ENCODE measurements around the gene OTUD4.
"Not testable (repeated sequence)": the region's sequence is repeated elsewhere in the genome, so short reads cannot be mapped to it uniquely, and the experiment has no call there.

OTUD4 gene

DNA sequence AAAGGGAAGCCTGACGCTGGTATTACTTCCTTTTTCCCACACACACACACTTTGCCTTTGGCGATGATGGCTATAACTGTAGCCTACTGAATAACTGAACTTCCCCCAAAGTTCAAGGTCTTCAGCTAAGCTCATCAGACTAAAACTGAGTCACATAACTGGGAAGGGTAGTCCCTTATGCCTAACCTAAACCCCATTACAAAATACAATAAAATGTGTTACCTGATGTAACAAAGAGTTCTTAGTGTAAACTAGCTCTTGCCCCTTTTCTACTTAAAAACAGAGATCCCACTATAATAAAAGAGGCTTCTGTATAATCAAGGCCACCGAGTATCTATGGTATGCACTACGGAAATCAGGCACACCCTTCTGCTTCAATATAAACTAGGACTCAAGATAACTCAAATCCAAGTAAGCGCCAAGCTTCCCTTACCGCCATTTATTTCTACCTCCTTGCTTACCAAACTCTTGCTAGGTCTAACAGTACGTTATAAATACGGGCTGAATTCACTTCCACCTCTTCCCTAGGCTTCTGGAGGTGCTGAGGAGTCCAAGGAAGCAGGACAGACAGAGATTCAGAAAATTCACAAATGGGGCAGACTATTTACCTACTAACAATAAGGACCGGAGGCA is 2.4 kb downstream of the OTUD4 start:
- DNase-seq: no peak

DNA sequence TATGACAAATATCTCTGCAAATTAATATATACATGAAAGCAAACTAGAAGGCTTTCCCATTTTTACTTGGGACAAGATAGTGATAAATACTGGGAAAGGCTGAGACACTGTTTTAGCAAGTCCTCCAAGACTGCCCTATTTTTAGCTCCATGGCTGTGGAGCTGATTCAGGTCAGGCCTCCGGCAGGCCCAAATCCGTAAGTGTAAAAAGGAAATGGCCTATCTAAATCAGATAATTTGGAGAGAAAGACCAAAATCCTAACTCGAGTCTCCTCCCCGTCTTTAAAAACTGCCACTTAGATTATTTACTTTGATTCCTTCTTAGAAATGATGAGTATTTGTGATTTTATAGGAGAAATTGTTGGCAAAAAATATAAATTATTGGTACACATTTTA is 2.9 kb downstream of the OTUD4 start:
- no peak for DNase-seq

DNA sequence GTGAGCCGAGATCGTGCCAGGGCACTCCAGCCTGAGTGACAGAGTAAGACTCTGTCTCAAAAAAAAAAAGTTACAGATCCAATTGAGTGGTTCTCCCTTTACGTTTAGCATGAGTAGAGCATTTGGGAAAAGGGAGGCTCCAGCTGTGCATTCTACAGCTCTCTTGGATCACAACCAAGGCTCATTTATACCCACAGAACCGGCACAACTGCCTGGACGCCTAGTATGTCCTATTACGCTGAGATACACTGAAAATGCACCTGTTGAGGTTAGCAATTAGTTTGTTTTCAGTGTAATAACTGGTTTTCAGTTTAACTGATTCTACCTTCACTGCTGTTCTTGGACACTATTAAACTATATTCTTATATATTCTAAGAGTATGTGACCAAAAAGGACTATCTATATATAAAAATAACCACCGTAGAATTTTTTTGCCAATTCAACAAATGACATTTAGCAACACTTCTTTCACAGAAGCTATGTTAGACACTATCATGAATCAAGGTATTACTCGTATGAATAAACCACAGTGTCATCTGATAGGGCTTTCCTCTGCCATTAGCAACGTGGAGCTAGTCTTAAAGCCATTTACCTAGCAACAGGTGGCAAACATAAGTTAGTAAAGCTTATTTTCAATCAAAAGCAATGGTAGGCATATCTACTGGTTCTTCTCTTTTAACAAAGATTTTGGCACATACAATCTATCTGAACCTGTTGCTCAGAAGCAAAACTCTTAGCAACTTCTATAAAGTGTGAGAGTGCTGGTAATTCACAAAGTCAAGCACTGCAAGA is 3.6 kb downstream of the OTUD4 start:
- DNase-seq: no peak

DNA sequence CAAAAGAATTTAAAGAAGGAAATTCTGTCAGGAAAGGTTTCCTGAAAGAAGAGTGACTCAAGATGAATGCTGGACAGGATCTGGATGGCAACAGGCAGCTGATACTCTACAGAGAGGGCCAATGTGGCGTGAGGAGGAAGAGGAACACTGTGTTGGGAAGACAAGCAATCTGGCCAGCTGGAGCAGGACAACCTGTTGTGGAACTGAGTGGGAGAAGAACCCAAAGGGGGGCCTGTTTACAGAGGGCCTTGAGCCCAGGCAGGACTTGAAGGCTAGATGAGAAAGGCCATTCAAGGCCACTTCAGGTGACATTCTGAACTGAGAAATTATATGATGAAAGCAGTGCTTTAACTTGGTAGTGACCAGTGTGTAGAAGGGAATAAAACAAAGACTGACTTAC is 8.5 kb downstream of the OTUD4 start:
- no peak for DNase-seq

DNA sequence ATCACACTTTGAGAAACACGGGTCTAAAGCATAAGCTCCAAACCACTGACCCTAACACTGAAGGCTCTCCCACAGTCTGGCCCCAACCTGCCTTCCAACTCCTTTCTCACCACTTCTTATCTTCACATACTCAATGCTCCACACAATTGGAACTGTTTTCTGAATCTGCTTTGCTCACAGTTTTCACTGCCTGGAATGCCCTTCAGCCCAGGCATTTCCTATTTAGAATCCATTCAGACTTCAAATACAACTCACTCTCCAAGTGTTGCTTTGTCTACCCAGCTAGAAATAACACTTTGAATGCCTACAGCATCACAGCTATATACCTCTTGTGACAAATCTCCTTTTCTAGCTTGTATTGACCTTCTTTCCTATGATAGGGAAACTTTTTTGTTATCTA is 10.2 kb downstream of the OTUD4 start:
- no peak for DNase-seq

DNA sequence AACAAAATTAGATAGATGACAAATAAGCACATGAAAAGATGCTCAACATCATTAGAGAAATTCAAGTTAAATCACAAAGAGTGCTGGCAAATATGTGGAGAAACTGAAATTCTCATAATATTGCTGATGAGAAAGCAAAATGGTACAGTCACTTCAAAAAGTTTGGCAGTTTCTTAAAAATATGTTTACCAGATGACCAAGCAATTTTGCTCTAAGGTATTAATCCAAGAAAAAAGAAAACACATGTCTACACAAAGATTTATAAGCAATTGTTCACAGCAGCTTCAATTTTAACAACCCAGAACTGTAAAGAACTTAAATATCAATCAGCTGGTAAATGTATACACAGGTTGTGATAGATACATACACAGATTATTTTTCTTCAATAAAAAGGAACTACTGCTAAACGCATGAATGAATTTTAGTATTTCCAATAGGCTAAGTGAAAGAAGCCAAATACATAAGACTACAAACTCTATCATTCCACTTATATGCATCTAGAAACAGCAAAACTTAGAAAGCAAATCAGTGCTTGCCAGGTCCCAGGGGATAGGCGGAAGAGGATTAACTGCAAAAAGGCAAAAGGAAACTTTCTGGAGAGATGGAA is 11.7 kb downstream of the OTUD4 start:
- DNase-seq: no peak

DNA sequence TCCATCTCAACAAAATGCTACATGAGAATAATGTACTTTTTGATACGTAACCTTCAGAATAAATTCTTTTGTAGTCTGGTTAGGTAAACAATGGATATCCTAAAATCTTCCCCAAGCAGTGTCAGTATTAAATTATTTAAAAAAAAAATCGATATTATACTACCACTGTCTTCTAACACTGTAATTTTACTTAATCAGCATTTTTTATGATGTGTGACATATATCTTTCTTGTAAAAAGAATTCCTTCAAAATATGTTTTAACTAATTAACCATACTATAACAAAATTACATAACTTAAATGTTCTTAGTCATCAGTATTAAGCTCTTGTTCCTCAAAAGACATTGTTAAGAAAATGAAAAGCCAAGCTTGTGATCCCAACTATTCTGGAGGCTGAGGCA is 12.5 kb downstream of the OTUD4 start:
- no peak for DNase-seq

DNA sequence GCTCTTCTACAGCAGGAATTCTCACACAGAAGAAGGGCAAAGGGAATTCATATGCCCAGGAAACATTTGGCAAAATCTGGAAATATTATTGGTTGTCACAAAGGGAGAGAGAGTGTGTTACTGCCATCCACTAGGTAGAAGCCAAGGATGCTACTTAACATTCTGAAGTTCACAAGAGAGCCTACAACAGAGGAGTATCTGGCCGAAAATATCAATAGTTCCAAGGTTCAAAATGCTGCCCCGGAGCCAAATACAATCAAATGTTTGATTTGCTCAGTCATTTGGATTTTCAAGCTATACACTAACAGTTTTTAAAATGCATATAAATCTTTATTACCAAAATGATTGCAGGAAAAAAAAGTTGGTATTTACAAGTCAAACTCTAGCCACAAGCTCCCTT is 18.8 kb downstream of the OTUD4 start:
- no peak for DNase-seq

DNA sequence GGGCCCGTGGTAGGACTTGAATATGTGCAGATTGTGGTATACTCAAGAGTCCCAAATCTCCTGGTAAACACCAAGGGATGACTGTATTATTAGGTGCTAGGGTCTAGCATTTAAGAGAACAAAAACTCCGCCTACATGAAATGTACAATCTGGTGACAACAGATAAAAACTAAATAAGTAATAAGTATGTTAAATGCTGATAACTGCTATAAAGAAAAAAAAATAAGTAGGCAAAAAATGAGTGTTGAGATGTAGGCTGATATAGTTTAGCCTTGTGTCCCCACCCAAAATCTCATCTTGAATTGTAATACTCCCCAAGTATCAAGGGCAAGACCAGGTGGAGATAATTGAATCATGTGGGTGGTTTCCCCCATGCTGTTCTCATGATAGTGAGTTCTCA is 23.4 kb downstream of the OTUD4 start:
- no peak for DNase-seq

DNA sequence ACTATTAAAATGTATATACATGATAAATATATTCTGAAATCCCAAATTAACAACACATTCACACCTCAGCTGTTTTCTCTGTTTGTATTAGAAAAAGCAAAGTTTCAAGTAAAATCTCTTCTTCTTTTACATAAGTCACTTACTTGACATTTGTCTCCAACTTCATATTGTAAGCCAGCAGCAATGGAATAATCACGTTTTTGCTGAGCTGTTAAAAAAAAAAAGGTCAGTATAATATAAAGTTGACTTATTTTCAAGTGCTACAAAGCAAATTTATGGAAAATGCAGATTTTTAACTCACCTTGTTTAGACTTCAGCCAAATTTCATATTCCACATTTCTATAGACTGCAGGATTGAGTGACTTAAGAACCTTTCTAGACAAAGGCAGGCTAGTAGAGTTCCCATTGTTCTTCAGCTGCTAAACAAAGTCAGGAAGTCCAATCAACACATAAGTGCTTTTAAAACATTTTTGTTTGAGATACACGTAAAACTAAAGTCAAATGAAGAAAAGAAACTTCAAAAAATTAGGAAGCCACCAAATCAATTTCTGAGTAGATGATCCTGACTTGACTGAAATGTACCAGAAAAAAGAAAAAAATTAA is 25.0 kb downstream of the OTUD4 start:
- DNase-seq: no peak

DNA sequence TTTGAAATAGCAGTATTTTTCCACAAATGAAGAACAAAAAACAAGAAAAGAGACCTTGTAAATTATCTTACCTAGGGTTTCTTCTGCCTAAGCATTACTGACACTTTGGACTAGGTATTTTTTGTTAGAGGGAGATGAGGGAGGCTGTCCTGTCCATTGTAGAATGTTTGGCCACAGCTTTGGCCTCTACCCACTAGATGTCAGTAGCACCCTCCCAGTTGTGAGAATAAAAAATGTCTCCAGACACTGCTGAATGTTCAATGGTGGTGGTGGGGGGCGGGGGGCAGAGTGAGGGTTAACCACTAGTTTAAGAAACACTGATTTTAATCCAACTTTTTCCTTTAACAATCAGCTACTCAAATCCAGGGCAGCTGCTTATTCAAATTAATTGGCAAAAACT is 25.8 kb downstream of the OTUD4 start:
- no peak for DNase-seq

DNA sequence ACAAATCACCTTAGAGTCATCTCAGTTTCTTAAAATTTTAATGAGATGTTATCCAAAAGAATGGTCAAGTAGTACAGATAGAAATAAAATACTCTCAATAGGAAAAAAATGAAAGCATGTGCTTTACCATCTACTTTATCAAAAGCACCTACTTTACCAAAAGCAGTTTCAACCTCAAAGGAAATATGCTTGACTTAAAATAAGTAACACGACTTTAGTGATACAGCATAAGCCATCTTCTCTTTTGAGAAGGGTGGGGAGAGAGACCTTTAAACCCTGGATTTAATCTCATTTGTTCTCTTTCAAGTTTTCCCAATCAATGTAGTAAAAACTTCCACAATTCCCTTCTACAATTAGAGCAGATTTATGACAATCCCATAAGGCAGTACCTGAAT is 26.5 kb downstream of the OTUD4 start:
- no peak for DNase-seq

DNA sequence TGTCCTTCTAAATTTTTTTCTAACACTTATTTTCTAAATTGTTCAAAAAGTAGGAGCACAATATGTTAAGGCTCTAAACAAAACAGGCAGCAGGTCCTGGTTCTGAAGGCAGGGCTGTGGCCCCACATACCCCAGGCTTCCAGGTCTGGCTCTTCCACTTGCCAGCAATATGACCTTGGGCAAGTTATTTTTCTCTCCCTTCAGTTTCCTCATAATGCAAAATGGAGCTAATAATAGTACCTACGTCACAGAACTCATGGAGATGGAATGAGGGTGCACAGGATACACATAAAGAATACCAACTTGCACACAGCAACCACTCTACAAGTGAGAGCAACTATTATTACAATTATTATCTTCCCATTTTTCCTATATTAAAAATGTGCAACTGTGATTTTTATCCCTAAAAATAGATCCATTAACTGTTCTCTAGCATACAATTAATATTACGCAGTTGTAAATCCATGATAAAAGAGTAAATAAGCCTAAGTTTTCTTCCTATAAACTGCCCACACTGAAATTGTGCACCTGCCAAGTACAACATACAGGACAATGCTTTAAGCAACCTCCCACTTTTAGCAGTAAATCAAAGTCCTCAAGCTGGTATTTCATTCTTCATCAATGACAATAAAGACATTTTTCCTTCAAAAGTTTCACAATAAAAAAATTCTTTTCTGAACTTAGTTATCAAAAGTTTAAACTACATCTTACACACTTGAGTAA is 27.0 kb downstream of the OTUD4 start:
- DNase-seq: no peak

DNA sequence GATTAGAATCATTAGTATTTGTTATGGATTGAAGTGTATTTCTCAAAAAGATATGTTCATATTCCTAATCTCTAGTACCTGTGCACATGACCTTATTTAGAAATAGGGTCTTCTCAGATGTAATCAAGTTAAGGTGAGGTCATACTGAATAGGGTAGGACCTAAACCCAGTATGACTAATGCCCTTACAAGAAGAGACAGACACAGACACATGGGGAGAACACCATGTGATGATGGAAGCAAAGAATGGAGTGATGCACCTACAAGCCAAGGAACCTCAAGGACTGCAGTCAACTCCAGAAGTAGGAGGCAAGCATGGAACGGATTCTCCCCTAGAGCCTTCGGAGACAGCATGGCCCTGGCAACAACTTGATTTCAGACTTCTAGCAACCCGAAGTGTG is 31.4 kb downstream of the OTUD4 start:
- DNase-seq: no peak

DNA sequence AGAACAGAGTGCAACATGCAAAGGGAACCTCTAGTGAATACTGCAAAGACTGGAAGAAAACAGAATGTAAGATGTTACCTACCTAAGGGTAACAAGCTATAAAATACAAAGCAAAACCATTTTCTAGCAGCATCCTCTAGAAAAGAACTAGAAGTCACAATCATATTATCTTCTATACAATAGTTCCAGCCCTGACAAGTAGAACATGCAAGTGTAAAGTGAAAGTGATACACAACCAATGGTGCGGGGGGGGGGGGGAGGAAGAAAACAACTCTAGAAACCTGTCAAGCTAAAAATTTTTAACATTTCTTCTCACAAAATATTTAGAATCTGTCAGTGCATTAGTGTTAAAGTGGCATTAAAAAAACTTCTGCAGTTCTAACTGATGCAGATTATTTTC is 44.2 kb downstream of the OTUD4 start:
- not testable (repeated sequence) for DNase-seq

DNA sequence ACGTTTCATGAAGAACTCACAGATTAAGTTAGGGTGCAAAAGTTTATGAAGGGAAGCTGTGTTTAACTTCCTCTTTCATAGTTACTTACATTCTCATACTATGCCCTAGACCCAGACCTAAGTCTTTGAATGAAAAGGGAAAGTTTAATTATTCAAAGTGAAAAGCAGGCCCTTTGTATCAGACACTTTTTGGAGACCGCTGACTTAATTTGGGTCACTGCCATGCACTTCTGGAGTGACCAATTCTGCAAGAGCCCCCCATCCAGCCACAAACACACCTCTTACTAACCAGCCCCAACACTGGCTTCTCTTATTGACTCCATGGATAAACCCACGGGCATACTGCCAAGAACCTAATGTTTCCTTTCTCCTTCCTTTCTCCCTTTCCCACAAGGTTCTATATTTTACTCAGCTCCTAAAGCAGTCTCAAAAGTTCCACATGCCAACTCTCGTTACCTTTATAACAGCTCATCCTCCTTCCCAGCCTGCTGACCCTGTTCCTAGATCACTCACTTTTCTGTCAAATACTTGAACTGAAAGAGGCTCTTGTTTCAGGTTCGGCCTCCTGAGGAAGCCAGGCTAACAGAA is 47.8 kb downstream of the OTUD4 start:
- DNase-seq: no peak

DNA sequence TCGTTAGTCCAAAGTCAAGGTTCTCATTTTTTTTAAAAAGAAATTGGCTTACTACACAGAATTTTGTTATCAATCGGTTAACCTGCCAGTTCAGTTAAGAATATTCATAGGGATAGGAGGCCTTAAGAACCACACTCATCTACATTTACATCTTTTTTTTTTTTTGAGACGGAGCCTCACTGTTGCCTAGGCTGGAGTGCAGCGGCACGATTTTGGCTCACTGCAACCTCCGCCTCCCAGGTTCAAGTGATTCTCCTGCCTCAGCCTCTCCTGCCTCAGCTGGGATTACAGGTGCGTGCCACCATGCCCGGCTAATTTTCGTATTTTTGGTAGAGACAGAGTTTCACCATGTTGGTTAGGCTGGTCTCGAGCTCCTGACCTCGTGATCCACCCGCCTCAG is 48.5 kb downstream of the OTUD4 start:
- no peak for DNase-seq

DNA sequence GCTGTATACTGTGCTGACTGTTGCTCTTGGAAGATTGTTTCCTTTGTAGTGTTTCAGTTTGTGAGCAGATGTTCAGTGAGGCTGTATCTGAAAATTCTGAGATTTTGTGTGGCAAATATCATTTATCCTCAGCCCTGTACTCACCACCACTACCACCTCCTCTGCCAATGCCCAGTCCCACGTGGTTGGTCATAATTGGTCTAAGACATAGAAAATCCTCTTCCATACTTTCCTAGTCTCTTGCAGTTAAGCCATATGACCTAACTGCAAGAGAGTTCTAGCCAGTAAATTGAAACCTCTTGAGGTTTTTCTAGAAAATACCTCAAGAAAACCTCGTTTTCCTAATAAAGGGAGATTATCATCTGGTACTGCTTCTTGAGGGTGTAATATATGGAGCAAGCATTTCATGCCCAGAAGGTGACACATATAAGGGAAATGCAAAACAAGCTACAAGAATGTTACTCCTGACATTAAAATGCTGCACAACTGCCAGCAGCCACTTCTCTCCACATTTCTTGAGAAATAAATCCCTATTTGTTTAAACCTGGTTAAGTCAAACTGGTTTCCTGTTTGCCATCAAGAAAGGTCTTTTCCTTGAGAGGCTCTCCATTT is 49.5 kb downstream of the OTUD4 start:
- no peak for DNase-seq

DNA sequence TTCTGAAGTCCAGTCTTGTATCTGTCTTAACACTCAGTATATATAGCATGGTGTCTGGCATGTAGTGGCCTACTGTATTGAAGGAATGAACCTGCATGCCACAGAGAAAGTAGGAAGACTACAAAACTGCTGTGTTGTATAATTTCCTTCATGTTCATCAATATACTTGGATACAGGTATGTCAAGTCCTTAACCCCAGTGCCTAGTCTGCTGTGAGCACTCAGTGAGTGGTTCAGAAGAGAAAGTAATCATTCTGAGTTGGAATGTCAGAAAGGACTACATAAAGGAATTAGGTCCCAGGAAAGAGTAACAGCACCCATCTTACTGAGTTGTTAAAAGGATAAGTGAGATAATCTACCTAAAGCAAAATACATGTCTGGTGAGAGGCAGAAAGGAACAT is 50.3 kb downstream of the OTUD4 start:
- no peak for DNase-seq

DNA sequence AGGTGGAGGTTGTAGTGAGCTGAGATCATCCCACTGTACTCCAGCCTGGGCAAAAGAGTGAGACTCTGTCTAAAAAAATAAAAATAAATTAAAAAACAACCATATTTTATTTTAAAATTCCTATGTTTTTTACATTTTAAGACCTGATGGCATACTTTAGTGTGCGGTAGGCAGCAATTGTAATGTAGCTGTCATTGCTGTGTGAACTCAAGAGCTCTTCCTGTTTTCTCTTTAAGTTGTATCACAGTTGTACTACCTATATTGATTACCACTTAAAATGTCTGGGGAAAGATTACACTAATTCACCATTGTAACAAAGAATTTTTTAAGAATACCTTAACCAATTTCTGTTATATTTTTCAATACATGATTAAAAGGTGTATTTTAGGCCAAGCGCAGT is 55.0 kb downstream of the OTUD4 start:
- no peak for DNase-seq

DNA sequence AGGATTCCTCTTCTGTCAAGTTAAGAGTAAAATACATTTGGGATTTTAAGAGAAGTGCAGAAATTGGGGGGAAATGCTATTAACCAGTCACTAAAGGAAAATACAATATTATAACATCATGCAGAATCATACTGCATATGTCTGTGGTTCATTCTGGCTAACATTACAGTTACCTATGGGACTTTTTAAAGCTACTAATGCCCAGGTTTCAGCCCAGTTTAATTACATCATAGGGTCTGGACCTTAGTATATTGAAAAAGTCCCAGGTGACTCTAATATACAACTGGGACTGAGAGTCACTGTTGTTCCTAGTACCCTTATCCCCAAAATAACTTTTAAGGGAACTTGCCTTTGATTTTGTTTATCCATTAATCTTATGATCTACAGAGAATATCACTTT is 72.3 kb downstream of the OTUD4 start:
- DNase-seq: no peak

DNA sequence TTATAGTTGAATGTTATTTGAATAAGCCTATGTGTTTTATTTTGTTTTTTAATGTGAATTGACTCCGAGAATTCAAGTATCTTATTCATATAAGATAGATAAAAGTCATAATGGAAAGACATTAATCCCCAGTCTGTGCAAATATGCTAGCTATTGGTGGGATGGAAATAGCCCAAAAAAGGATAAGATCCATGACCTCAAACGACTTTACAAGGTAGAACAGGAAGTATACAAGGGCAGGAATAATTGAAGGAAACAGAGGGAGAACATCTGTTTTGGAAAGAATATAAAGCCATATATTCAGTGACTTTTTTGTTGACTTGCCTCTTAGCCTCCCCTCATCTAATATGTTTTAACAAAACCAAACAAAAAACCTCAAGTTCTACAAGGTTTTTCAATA is 73.3 kb downstream of the OTUD4 start:
- no peak for DNase-seq

DNA sequence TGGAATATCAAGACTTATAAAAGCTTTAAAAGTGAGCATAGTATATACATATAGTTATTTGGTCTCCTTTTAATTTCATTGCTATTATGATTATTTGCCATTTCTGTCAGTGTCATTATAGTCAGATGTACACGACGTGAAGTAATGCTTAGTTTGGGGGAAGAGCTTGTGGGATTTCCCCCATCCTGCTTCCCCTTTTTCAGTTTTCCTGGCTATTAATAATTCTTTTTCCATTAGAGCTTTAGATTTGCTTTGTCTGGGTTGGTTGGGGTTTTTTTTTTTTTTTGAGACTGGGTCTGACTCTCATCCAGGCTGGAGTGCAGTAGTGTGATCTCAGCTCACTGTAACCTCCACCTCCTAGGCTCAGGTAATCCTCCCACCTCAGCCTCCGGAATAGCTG is 76.9 kb downstream of the OTUD4 start:
- no peak for DNase-seq

Data from activated naive CD4-positive, alpha-beta T cell treated with anti-CD3 and anti-CD28 coated beads, Interleukin-2, amount 50 U/mL, for 16 hours (primary cell).